KMS-11 (cell line): ENCODE measurements around the gene UNC5B.
"Not testable (repeated sequence)": the region's sequence is repeated elsewhere in the genome, so short reads cannot be mapped to it uniquely, and the experiment has no call there.

Experiments
- H2AFZ ChIP-seq: fragments of 200-600 bp; sonication (generic); 2 replicates; pipeline ENCODE4 v1.6.1; 2016; ENCODE audit warnings: antibody characterized with exemption, mixed run types, low read depth
- H3K27ac ChIP-seq: fragments of 200-600 bp; sonication (generic); 2 replicates; pipeline ENCODE4 v1.6.1; 2016; ENCODE audit warnings: mild to moderate bottlenecking, mixed run types
- H3K27me3 ChIP-seq: fragments of 200-600 bp; sonication (generic); 2 replicates; pipeline ENCODE4 v1.6.1; 2017; ENCODE audit warnings: mild to moderate bottlenecking, low read depth, mixed run types, moderate library complexity; ENCODE audit not compliant: insufficient read depth
- H3K36me3 ChIP-seq: fragments of 200-600 bp; sonication (generic); 2 replicates; pipeline ENCODE4 v1.6.1; 2017; ENCODE audit warnings: mild to moderate bottlenecking, mixed run types; ENCODE audit not compliant: insufficient read depth
- H3K4me1 ChIP-seq: fragments of 200-600 bp; sonication (generic); 2 replicates; pipeline ENCODE4 v1.6.1; 2016; ENCODE audit warnings: mild to moderate bottlenecking, low read depth, mixed run types; ENCODE audit not compliant: poor library complexity, severe bottlenecking
- H3K4me2 ChIP-seq: fragments of 200-600 bp; sonication (generic); 2 replicates; pipeline ENCODE4 v1.7.0; 2016; ENCODE audit warnings: mild to moderate bottlenecking, mixed run types
- H3K4me3 ChIP-seq: fragments of 200-600 bp; sonication (generic); IDR thresholded peaks from 2 replicates; pipeline ENCODE4 v1.6.1; 2017; ENCODE audit warnings: low read depth, low read length, mixed read lengths; ENCODE audit not compliant: insufficient read depth
- H3K79me2 ChIP-seq: fragments of 200-600 bp; sonication (generic); 2 replicates; pipeline ENCODE4 v1.6.1; 2016; ENCODE audit warnings: low read depth, mixed run types; ENCODE audit not compliant: insufficient read depth
- H3K9ac ChIP-seq: fragments of 200-600 bp; sonication (generic); 2 replicates; pipeline ENCODE4 v1.6.1; 2016; ENCODE audit warnings: mild to moderate bottlenecking, mixed run types
- H4K20me1 ChIP-seq: fragments of 200-600 bp; sonication (generic); 2 replicates; pipeline ENCODE4 v1.6.1; 2016; ENCODE audit warnings: mild to moderate bottlenecking, mixed run types; ENCODE audit not compliant: insufficient read depth
- CTCF ChIP-seq: fragments of 200-600 bp; sonication (generic); conservative IDR thresholded peaks from 2 replicates; pipeline ENCODE4 v1.6.1; 2017; ENCODE audit warnings: low read depth, mild to moderate bottlenecking, antibody characterized with exemption, low read length, moderate library complexity, mixed read lengths

Gene UNC5B

DNA sequence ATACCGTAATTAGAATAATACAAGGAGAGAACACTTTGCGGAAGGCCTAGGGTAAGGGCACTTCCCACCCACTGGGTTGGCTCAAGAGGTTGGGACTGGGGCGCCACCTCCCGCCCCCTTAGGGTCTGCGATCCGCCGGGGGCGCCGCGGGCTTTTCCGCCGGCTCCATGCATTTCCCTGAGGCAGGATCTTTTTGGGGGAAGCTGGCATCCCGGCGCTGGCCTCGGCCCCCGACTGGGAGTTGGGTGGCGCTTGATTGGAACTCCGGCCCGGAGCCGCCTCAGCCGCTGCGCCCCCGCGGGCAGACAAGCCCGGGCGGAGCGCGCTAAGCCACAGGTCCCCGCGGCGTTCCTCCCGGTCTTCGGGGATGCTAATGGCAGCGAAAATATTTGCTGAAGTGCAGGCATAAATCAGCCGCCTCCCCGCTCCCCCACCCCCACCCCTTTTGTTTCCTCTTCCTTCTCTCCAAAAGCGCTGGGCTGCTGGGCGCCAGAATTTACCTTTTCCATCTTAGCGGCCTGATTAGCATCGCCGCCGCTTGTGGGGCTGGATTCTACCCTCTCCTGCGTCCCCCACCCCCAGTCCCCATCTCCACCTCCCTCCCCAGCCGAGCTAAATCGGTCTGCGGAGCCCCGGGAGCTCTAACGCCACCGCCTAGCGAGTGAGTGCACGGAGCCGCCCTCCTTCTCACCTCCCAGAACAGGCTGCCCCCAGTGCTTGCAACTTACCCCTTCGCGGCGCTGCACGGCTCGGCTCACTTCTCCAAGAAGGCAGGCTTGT is 5.1 kb downstream of the UNC5B start:
- Histone ChIP-seq H3K4me3 (no peak overlapping the region), H3K27me3 (peaks cover 32% of the 10 kb centered on the region; the same call in 1 of the 2 replicates), H3K27ac (no peak overlapping the region), H3K79me2 (no peaks in the 10 kb centered on the region), H2AFZ (no peak overlapping the region), H4K20me1 (no peaks in the 10 kb centered on the region), H3K4me2 (no peak overlapping the region), H3K4me1 (peaks cover 3% of the 10 kb centered on the region), H3K9ac (no peak overlapping the region), H3K36me3 (no peaks in the 10 kb centered on the region)
- TF ChIP-seq CTCF: no peak

DNA sequence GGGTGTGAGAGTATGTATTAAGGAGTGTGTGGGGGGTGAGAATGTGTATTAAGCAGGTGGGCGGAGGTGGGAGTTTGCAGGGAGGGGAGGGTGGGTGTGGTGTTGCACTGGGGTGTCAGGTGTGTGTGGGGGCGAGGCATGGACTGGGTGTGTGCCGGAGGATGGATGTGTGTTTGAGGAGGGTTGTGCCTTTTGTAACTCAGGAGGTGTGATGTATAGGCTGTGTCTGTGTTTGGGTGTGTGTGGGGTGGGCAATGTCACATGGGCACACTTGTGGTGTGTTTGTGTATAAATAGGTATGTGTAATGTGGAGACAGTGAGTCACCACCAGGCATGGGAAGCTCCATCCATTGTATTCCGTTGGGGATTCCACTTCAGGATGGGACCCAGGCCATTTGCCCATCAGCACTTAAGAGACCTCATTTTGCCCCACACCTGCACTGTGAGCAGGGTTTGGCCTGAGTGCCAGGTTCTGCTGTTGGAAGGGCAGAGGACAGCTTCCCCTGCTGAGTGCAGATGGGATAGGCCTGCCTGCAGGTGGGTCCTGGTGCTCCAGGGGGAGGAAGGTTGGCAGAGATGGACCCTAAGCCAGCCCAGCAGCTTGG is 5.8 kb downstream of the UNC5B start:
- Histone ChIP-seq H3K9ac (no peak overlapping the region), H3K4me2 (no peak overlapping the region), H3K36me3 (no peaks in the 10 kb centered on the region), H3K4me3 (no peak overlapping the region), H3K27ac (no peak overlapping the region), H4K20me1 (no peaks in the 10 kb centered on the region), H3K79me2 (no peaks in the 10 kb centered on the region), H3K27me3 (peaks cover 29% of the 10 kb centered on the region; the same call in 1 of the 2 replicates), H2AFZ (no peak overlapping the region), H3K4me1 (peaks cover under 1% of the 10 kb centered on the region)
- TF ChIP-seq CTCF: no peak

DNA sequence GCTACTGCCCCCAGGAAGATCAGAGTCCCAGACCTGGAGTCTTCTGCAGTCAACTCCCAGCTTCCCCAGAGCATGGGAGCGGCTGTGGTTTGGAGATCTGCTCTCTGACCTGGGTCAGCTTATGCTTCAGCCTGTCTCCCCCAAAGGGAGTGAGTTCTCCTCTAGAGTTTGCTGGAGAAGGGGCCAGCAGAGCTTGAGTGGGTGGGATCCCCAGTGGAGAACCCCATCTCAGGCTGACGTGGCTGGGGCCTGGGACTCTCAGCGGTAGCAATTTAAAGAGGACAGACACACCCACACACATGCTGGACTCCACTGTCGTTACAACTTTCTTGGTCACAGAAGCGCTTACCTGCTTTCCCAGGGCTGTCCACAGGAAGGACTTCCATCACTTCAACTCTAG is 6.3 kb downstream of the UNC5B start:
- Histone ChIP-seq H3K4me2 (no peak overlapping the region), H4K20me1 (no peaks in the 10 kb centered on the region)

DNA sequence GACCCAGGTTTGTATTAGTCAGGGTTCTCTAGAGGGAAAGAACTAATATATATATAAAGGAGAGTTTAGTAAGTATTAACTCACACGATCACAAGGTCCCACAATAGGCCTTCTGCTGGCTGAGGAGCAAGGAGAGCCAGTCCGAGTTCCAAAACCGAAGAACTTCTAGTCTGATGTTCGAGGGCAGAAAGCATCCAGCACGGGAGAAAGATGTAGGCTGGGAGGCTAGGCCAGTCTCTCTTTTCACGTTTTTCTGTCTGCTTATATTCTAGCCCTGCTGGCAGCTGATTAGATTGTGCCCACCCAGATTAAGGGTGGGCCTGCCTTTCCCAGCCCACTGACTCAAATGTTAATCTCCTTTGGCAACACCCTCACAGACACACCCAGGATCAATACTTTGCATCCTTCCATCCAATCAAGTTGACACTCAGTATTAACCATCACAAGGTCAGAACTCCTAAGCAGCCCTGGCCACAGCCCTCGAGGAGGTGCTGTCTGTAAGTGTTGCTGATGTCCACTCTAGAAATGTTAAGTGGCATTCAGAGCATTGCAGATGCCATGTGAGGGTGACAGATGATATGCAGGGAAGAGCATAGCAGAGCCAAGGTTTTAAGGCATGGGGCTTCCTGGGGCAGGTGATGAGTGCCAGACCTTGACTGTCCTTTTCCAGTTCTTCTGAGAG is 7.0 kb downstream of the UNC5B start:
- not testable (repeated sequence) for H3K36me3 ChIP-seq, H2AFZ ChIP-seq, H3K4me2 ChIP-seq, H4K20me1 ChIP-seq, H3K9ac ChIP-seq, H3K27ac ChIP-seq, H3K4me3 ChIP-seq, H3K79me2 ChIP-seq, H3K4me1 ChIP-seq
- peaks cover 16% of the 10 kb centered on the region; the same call in 1 of the 2 replicates for H3K27me3 ChIP-seq

More for the DNA sequence above, 6.3 kb downstream of the UNC5B start:
- no peak overlapping the region for H3K27ac ChIP-seq
- H3K9ac ChIP-seq: no peak overlapping the region
- no peak overlapping the region for H2AFZ ChIP-seq
- peaks cover 24% of the 10 kb centered on the region; the same call in 1 of the 2 replicates for H3K27me3 ChIP-seq
- no peak for TF ChIP-seq CTCF
- H3K4me3 ChIP-seq: no peak overlapping the region
- H3K79me2 ChIP-seq: no peaks in the 10 kb centered on the region
- H3K4me1 ChIP-seq: no peaks in the 10 kb centered on the region
- H3K36me3 ChIP-seq: no peaks in the 10 kb centered on the region
